HG03103 (cell line): ENCODE measurements around the gene HEATR3.
A peak's percentile ranks its signal among the peaks of the same experiment; 100 is the strongest.

ENCODE experiments used
- ATAC-seq: cut with Tn5 transposase; IDR thresholded peaks from one replicate; pipeline ENCODE4 v1.9.1; 2021; ENCODE audit warnings: low read depth; ENCODE audit not compliant: unreplicated experiment

Gene HEATR3

DNA sequence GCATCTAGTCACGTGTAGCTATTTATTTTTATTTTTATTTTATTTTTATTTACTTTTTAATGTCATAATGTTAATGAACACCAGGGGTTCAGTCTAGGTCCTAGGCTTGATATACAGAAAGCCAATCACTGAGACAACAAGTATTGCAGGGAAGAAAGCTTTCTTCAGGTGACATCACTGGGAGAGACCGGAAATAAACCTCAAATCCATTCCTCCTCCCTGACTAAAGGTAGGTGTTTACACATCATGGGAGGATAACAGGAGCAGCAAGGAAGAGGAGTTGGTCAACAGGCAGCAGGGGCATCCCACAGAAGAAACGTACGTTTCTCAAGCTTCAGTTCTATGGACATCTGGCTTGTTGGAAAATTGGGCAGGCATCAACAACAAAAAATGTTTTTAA, 9.5 kb upstream of the HEATR3 start:
- no peak for ATAC-seq

DNA sequence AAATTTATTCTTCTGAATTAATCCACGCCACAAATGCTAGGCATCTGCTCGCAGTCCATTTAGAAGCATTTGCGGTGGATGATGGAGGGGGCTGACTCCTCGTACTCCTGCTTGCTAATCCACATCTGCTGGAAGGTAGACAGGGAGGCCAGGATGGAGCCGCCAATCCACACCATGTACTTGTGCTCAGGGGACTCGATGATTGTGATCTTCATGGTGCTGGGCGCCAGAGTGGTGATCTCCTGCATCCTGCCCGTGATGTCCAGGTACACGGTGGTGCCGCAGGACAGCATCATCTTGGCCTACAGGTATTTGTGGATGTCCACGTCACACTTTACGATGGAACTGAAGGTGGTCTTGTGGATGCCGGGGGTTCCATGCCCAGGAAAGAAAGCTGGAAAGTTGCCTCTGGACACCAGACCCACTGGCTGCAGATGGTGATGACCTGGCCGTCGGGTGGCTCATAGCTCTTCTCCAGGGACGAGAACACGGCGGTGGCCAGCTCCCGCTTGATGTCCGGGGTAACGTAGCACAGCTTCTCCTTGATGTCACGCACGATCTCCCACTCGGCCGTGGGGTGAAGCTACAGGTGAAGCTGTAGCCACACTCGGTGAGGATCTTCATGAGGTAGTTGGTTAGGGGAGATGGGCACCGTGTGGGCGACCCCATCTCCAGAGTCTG, 7.5 kb upstream of the HEATR3 start:
- no peak for ATAC-seq

DNA sequence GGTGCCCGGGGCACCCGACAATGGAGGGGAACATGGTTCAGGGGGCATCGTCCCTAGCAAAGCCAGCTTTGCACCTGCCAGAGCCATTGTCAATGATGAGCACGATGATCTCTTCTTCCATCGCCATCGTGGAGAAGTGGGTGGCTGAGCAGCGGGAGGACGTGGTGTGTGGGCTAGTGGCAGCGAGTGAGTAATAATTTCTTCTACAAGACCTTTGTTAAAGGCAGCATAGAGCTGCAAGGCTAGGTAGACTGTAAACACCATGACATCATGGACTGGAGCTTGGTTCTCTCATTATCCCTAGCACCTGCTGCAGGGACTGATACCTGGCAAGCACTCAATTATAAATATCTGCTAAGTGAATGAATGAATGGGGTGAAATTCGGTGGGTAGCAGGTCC, 6.7 kb upstream of the HEATR3 start:
- no peak for ATAC-seq

GRCh38 chr16:50059669-50060068, 6.1 kb upstream of the HEATR3 start:
- ATAC-seq: no peak

GRCh38 chr16:50061326-50061725, 4.4 kb upstream of the HEATR3 start:
- no peak for ATAC-seq

- no peak for ATAC-seq
These were observed 538 bp upstream of the HEATR3 start for GRCh38 chr16:50065241-50065623.

DNA sequence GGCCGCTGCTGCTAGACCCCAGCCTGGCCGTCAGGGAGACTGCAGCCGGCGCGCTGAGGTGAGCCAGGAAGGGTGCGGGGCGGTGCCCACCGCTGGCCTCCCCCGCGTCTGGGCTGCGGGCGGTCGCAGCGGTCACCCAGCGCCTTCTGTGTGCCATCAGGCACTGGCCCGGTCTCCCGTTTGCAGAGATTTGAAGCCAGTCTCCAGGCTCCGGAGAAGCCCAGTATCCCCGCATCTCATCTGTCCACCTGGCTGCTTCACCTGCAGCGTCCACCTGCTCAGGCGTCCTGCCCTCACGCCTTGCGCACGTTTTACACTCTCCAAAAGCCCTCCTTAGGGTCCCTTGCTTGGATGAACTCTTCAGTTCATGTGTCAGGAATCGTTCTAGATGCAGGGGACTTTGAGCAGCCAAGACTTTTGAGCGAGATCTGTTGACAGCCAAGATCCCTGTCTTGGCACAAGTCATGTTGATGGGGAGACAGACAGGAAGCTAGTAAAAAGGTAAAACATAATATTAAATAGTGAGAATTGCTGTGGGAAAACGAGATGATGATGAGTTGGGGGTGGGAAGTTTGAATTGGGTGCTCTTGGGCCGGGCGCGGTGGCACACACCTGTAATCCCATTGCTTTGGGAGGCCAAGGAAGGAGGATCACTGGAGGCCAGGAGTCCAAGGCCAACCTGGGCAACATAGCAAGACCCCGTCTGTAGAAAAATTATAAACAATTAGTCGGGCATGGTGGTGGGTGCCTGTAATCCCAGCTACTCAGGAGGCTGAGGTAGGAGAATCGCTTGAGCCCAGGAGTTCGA, 916 bp downstream of the HEATR3 start:
- no peak for ATAC-seq

DNA sequence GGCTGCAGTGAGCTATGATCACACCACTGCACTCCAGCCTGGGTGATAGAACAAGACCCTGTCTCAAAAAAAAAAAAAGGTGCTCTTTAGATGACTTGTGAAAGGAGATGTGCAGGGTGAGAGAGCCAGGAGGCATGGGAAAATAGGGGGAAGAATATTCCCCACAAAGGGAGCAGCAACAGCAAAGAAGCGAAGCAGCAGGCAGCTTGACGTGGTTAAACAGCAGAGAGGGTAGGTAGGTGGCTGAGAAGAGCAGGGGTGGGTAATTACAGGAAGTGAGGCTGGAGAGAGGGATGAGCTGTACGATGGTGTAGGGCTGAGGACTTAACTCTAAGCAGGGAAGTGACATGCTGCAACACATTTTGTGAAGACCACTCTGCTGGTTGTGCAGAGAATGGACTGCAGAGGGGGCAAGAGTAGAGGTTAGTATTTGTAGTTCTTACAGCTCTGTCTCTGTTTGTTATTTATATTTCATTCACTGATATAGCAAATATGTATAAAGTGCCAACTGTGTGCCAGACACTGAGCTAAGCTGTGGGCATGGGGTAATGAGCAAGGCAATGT, 1.6 kb downstream of the HEATR3 start:
- peak; percentile 36 for ATAC-seq

DNA sequence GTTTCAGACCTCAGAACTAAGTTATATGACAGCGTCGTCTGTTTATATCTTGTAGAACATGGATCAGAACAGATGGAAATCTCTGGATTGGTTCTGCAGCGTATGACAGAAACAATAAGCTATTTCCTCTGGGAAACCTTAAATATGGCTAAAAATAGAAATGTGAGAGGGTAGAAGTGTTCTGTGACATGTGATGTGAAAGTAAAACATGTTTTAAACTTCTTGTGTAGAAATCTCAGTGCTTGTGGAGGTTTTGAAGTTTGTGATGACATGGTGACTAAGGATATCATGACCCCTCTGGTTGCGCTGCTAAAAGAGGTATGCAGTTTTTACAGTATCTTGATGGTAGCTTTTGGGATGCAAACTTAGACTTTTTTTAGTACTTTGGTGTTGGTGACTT, 2.8 kb downstream of the HEATR3 start:
- no peak for ATAC-seq

DNA sequence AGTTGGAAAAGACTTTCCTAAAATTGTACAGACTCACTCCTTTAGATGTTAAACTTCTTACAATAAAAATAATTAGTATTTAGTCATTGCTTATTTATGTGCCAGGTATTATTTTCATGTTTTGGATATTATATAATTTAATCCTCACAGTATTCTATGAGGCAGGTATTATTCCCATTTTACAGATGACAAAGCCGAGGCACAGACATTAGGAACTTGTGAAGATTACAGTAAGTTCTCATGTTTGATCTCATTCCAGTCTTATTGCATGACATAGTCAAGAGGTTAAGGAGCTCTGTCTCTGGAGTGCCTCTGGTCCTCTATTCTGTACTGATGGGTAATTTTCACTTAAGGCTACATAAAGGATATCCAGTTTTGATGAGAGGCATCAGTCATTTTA, 3.3 kb downstream of the HEATR3 start:
- no peak for ATAC-seq

- ATAC-seq: no peak
These were observed 5.4 kb downstream of the HEATR3 start for GRCh38 chr16:50071075-50071671.

DNA sequence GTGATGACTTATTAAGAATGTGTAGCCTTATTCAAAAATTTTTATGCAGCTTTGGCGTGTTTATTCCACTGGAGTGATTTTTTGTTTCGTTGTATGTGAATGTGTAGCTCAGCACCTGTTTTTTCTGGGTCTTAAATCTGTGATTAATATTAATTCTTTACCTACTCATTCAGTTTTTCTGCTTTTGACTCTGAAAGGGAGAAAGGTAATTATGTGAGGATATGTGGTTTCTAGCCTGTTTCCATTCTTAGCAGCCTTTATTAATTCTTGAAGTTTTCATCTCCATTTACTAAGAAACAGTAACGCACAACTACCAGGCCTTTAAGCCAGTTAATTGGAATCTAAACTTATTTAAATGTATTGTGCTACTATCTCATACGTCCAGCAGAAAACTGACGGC, 7.0 kb downstream of the HEATR3 start:
- no peak for ATAC-seq

GRCh38 chr16:50079397-50080140, 13.8 kb downstream of the HEATR3 start:
- ATAC-seq: no peak

- no peak for ATAC-seq
These were observed 15.8 kb downstream of the HEATR3 start for GRCh38 chr16:50081428-50082018.

- ATAC-seq: no peak
These were observed 18.2 kb downstream of the HEATR3 start for GRCh38 chr16:50083996-50084395.

DNA sequence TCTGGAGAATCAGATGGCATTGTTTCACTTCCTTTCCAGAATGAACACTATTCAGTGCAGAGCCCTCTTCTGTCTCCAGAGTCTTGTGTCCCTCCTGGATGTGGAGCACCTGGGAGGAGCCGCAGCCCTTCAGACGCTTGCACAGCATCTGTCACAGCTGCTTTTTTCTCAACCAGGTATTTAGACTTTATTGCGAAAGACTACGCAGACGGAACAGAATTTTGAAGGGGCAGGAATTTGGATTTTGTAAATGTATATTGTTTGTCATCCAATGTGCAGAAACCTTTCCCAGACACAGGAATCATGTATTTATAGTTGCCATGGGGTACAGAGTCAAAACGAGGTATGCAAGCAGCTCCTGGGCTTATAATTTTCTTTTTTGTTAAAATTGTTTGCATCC, 20.4 kb downstream of the HEATR3 start:
- ATAC-seq: no peak

DNA sequence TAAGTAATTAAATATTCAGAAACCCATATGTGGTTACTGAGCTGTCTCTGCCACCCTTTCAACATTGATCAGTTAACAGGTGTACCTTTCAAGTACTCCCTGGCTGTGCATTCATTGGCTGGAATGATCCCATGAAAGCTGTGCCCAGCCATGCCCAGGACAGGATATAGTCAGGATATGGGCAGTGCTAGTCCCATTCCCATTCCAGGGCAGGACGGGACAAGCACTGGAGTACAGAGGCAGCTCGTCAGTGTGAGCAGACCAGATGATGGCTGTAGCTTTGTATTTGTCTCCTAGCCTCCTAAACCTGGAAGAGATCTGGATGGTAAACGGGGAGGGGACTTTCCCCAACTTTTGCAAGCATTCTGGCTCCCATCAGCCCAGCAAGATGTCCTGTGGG, 22.5 kb downstream of the HEATR3 start:
- no peak for ATAC-seq

GRCh38 chr16:50092891-50093290, 27.1 kb downstream of the HEATR3 start:
- ATAC-seq: no peak

DNA sequence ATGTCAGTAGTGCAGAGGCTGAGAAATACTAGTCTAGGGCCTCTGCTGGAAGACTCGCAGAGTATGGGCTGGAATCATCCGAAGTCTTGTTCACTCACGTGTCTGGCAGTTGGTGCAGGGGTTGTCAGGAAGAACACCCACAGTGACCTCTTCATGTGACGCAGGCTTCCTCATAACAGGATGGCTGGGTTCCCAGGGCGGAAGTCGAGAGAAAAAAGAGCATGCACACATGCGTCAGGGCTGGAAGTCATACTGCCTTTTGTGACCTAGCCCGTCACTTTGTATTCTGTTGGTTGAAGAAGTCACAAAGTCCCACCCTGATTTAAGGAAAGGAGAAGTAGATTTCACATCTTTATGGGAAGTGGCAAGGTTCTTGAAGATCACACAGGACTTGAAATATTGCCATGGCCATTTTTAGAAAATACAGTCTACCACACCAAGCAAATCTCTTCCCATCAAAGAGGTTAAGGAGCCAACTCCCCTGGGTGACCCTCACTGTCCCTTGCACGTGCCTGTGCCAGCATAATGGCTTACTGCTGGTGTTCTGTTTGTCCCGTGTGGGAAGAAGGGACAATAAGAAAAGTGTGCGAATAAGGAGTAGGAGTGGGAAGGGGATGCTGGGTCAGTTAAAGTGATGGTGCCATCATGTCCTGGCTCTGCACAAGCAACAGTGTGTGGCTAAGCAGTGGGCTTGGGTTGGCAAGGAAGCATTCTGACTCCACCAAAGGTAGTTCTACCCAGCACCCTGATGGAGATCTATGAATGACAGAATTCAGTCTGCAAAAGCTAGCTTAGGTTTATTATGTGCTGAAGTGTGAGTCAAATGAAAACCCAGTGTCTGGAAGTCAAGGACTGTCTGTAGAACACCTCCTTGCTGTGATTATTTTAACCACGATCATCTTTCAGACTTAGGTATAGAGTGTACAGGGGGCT, 28.1 kb downstream of the HEATR3 start:
- ATAC-seq: no peak
